LNCAP (cell line): ENCODE results near the gene UBE2H.

Experiments
- CTCF ChIP-seq: fragments of 450-650 bp; IDR thresholded peaks from 2 replicates; pipeline ENCODE4 v1.5.1; 2017; ENCODE audit warnings: mild to moderate bottlenecking

Gene UBE2H

GRCh38 chr7:129824291-129825208, 128.2 kb downstream of the UBE2H start:
- TF ChIP-seq CTCF = no peak

- TF ChIP-seq CTCF = no peak
These were observed 131.3 kb downstream of the UBE2H start for GRCh38 chr7:129821476-129821875.

GRCh38 chr7:129816742-129817141, 136.0 kb downstream of the UBE2H start:
- TF ChIP-seq CTCF = no peak

- TF ChIP-seq CTCF = no peak
These were observed 144.9 kb downstream of the UBE2H start for GRCh38 chr7:129807863-129808262.

GRCh38 chr7:129804890-129805719, 147.7 kb downstream of the UBE2H start:
- no peak for TF ChIP-seq CTCF

GRCh38 chr7:129804111-129804889, 148.5 kb downstream of the UBE2H start:
- no peak for TF ChIP-seq CTCF

- TF ChIP-seq CTCF = no peak
These were observed 149.1 kb downstream of the UBE2H start for GRCh38 chr7:129803546-129804081.
